HG03520 (cell line): Measurements from ENCODE around the gene TCF12.

Source experiments
- ATAC-seq: cut with Tn5 transposase; IDR thresholded peaks from one replicate; pipeline ENCODE4 v1.9.1; 2021; ENCODE audit warnings: mild to moderate bottlenecking, moderate library complexity; ENCODE audit not compliant: unreplicated experiment

The TCF12 gene

GRCh38 chr15:57328897-57329296, 410.5 kb downstream of the TCF12 start:
- ATAC-seq, result no peak

- no peak for ATAC-seq
Measured at GRCh38 chr15:57329582-57330367, 411.3 kb downstream of the TCF12 start.

GRCh38 chr15:57330619-57331340, 412.3 kb downstream of the TCF12 start:
- ATAC-seq, result no peak

- ATAC-seq, result no peak
Measured at GRCh38 chr15:57332326-57332725, 413.9 kb downstream of the TCF12 start.

GRCh38 chr15:57333487-57333886, 415.0 kb downstream of the TCF12 start:
- ATAC-seq, result no peak

- ATAC-seq, result no peak
Measured at GRCh38 chr15:57334257-57334656, 415.8 kb downstream of the TCF12 start.

GRCh38 chr15:57335293-57335715, 416.9 kb downstream of the TCF12 start:
- ATAC-seq, result no peak

GRCh38 chr15:57335719-57336118, 417.3 kb downstream of the TCF12 start:
- ATAC-seq, result no peak

- ATAC-seq, result no peak
Measured at GRCh38 chr15:57337868-57338411, 419.5 kb downstream of the TCF12 start.

GRCh38 chr15:57339321-57339720, 420.9 kb downstream of the TCF12 start:
- no peak for ATAC-seq
